HG03460 (cell line): ENCODE data around the gene COX6A1.

Experiments
- ATAC-seq: cut with Tn5 transposase; IDR thresholded peaks from one replicate; pipeline ENCODE4 v1.9.1; 2021; ENCODE audit not compliant: unreplicated experiment

COX6A1 gene

GRCh38 chr12:120490325-120490724, 52.4 kb downstream of the COX6A1 start:
- ATAC-seq: no peak
